ENCODE results near the gene KCNA2.

The KCNA2 gene

DNA sequence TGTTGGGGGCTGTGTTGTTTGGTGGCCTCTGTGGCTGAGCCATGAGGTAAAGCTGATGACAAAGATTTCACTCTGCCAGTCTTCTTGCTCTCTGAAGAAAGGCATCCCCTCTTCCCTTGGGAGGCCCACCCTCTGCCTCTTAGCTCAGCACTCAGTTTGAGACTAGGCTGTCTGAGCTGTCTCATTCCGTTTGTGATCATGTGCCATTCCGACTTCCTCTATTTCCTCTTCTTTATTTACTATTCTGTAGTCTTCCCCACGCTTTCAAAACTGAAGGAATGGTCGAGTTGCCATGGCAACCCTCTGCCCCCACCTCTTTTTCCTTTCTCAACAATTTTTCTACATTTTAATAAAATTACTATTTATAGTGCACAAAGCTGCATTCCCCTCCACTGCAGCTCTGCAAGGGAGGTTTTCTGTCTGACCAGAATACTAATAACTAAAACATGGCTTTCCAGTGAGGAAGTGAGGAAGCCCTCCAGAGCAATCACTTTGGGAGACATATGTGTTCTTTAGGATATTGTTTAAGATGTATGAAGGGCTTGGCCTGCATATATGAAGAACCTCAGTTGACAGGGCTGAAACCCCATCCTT lies 37.8 kb upstream of the KCNA2 start:
- in situ Hi-C loops (cut with HindIII; ENCODE audit: low sequenced_read_pairs): no loop called here
- H3K4me3 ChIP-seq (ENCODE audit: low read depth, low read length): no peak overlapping the region
- DNase-seq (ENCODE audit: low read depth, low spot score): no peak
- TF ChIP-seq, protein P1, sequence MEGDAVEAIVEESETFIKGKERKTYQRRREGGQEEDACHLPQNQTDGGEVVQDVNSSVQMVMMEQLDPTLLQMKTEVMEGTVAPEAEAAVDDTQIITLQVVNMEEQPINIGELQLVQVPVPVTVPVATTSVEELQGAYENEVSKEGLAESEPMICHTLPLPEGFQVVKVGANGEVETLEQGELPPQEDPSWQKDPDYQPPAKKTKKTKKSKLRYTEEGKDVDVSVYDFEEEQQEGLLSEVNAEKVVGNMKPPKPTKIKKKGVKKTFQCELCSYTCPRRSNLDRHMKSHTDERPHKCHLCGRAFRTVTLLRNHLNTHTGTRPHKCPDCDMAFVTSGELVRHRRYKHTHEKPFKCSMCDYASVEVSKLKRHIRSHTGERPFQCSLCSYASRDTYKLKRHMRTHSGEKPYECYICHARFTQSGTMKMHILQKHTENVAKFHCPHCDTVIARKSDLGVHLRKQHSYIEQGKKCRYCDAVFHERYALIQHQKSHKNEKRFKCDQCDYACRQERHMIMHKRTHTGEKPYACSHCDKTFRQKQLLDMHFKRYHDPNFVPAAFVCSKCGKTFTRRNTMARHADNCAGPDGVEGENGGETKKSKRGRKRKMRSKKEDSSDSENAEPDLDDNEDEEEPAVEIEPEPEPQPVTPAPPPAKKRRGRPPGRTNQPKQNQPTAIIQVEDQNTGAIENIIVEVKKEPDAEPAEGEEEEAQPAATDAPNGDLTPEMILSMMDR (IDR thresholded peaks at IDR 0.05; ENCODE audit: low read depth, low read length): no peak

DNA sequence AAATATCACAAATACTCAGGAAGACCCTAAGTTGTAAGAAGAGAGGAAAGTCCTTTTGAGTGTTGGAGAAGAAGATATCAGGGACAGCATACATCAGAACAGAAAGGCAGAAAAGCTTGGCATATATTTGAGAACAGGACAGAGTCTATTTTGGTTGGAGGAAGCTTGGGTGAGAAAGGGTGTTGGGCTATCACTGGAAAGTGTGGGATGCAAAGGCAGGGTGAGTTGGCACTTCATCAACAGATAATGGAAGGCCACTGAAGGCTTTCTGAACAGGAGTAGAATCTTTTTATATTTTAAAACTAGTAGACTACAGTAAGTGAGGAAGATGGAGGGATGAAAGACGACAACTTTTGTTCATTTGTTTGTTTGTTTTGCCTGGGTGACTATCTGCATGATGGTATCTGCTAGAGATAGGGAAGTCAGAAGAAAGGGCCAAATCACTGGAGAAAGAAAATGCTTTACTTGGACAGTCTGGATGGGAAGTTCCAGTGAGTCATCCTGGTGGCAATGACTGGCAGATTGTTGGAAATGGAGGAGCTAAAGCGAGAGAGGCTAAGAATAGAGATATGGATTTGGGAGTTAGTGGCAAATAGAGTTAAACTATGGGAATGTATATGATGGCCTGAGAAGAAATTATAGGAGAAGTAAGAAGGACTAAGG lies 33.7 kb upstream of the KCNA2 start:
- DNase-seq (ENCODE audit: low read depth, low spot score): no peak
- no peak overlapping the region for H3K4me3 ChIP-seq (ENCODE audit: low read depth, low read length)
- TF ChIP-seq, protein P1 (IDR thresholded peaks at IDR 0.05; ENCODE audit: low read depth, low read length): no peak
- in situ Hi-C loops (cut with HindIII; ENCODE audit: low sequenced_read_pairs): no loop called here

DNA sequence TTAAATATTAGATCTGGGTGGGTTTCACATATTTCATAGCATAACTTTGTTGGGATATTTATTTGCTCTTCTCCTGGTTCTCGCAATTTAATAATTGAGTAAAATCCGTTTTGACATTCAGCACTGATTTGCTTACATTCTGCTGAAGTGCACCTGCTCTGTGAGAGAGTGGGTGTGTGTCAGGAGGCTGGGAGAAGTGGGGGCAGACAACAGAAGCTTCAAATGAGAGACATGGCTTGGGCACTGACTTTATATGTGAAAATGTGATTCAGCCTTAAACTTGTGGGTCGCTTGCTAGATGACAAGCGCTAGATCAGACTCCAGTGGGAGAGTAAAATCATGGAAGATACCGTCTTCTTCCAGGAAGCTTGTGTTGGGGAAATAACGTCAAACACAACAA lies 32.4 kb upstream of the KCNA2 start:
- no peak overlapping the region for H3K4me3 ChIP-seq (ENCODE audit: low read depth, low read length)
- TF ChIP-seq, protein P1 (IDR thresholded peaks at IDR 0.05; ENCODE audit: low read depth, low read length): no peak
- DNase-seq (ENCODE audit: low read depth, low spot score): no peak
- in situ Hi-C loops (cut with HindIII; ENCODE audit: low sequenced_read_pairs): no loop called here

DNA sequence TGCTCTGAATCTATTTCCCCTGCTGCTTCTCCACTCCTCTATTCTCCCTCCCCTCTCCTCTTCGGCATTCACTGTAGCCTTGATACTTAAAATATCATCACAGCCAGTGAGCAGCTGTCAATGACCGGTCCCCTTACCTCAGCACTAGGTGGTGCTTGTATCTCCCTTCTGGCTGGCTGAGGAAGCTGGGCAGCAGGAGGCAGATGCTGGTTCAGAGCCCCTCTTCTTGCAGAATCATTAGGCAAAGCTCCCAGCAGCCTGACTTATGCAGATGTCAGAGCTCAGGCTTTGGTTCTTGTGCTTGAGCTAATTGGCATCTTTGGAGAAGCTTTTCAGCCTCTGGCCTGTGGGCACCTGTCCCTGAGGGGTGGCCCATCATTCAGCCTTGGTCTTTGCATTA lies 31.9 kb upstream of the KCNA2 start:
- no peak overlapping the region for H3K4me3 ChIP-seq (ENCODE audit: low read depth, low read length)
- in situ Hi-C loops (cut with HindIII; ENCODE audit: low sequenced_read_pairs): no loop called here
- TF ChIP-seq, protein P1 (IDR thresholded peaks at IDR 0.05; ENCODE audit: low read depth, low read length): no peak
- DNase-seq (ENCODE audit: low read depth, low spot score): no peak

DNA sequence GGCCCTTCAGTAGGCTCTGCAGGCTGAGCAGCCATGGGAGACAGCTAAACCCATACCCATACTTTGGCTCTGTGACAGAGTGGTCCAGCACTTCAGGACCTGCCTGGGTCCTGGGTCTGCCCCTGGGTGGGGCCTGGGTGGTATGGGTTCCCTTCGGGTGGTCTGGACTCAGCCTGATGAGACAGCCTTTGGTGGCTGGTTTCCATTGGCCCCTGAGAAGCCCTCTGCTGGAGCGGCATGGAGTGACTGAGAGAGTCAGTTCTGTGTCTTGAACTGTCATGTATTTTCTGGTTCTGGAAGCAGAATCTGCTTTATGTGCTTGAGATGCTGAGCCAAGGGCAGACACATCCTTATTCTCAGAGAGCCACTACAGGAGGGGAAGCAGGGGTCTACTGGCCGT lies 31.3 kb upstream of the KCNA2 start:
- DNase-seq (ENCODE audit: low read depth, low spot score): no peak
- TF ChIP-seq, protein P1 (IDR thresholded peaks at IDR 0.05; ENCODE audit: low read depth, low read length): no peak
- in situ Hi-C loops (cut with HindIII; ENCODE audit: low sequenced_read_pairs): no loop called here
- no peak overlapping the region for H3K4me3 ChIP-seq (ENCODE audit: low read depth, low read length)

DNA sequence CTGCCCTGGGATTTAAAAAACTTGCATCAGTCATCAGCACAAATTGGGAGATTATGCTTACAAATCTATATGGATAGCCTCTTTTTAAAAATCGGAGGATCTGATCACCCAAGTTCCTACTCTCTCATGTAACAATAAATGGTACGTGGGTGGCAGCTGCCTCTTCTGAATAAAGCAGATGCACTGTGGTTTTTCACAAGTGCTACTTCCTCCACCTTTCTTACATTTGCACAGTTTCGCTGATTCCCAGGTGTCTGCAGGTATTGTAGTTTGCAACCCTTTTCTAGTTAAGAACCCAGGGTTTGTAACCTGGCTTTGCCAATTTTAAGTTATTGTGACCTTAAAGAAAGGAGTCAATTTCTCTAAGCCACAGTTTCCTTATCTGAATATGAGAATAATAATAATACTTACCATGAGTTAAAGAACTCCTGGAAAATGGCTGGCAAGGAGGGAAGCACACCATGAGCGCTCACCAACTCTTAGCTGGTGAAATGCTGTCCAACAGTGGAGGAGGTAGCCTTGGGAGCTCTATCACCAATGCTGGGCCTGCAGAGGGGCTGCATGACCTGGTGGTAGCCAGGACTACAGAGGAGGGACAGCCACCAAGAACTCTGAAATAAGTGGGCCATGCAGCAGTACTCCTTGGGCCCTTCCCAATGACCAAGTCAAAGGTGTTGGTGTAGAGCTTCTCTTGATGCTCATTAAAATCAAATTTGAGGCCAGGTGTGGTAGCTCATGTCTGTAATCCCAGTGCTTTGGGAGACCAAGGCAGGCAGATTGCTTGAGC lies 30.2 kb upstream of the KCNA2 start:
- in situ Hi-C loops (cut with HindIII; ENCODE audit: low sequenced_read_pairs): no loop called here
- TF ChIP-seq, protein P1 (IDR thresholded peaks at IDR 0.05; ENCODE audit: low read depth, low read length): no peak
- no peak overlapping the region for H3K4me3 ChIP-seq (ENCODE audit: low read depth, low read length)
- DNase-seq (ENCODE audit: low read depth, low spot score): no peak

Data from astrocyte of the spinal cord (primary cell).